Measurements from ENCODE around the gene HOXD4.

HOXD4 gene

DNA sequence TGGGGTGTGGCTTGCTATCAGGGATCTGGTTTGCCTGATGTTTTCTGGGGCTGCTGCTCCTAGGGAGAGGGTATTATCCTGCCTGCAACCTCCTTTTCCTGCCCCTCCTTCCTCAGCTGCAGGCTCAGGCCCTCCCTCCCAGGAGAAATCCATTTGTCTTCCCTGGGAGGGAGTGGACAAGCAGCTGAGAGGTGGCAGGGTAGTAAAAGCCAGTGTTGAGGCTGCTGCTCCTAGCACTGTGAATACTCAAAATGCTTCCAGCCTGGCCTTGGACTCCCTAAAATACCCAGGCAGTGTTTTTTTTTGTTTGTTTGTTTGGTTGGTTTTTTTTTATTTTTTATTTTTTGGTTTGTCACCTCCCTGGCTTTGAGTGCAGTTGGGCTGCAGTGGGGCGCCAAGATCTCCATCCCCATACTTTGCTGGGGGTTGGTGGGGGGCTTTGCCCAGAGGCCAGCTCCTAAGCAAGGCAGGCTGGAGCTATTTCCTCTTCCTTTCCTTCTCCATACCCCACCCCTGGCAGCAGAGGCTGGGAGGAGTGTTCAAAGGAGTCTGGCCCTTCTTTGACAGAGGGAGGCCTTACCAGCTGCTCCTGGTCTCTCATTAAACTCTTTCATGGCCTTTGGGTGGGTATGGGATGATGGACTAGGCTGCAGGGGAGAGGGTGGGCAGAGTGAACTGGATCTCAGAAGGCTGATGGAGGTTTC, 19.4 kb downstream of the HOXD4 start:
- TF ChIP-seq, protein P1, sequence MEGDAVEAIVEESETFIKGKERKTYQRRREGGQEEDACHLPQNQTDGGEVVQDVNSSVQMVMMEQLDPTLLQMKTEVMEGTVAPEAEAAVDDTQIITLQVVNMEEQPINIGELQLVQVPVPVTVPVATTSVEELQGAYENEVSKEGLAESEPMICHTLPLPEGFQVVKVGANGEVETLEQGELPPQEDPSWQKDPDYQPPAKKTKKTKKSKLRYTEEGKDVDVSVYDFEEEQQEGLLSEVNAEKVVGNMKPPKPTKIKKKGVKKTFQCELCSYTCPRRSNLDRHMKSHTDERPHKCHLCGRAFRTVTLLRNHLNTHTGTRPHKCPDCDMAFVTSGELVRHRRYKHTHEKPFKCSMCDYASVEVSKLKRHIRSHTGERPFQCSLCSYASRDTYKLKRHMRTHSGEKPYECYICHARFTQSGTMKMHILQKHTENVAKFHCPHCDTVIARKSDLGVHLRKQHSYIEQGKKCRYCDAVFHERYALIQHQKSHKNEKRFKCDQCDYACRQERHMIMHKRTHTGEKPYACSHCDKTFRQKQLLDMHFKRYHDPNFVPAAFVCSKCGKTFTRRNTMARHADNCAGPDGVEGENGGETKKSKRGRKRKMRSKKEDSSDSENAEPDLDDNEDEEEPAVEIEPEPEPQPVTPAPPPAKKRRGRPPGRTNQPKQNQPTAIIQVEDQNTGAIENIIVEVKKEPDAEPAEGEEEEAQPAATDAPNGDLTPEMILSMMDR (IDR thresholded peaks at IDR 0.05), result no peak
- Mint-ChIP-seq H3K27me3 (ENCODE audit: low read depth, poor library complexity) (peaks cover 7% of the 10 kb centered on the region), H3K4me1 (peaks cover 95% of the 10 kb centered on the region), H3K36me3 (ENCODE audit: low read depth) (peaks cover 35% of the 10 kb centered on the region), H3K9me3 (no peaks in the 10 kb centered on the region), H3K4me3 (peak overlapping the region; percentile 92), H3K27ac (peak overlapping the region; percentile 97)
- no peak for DNase-seq

DNA sequence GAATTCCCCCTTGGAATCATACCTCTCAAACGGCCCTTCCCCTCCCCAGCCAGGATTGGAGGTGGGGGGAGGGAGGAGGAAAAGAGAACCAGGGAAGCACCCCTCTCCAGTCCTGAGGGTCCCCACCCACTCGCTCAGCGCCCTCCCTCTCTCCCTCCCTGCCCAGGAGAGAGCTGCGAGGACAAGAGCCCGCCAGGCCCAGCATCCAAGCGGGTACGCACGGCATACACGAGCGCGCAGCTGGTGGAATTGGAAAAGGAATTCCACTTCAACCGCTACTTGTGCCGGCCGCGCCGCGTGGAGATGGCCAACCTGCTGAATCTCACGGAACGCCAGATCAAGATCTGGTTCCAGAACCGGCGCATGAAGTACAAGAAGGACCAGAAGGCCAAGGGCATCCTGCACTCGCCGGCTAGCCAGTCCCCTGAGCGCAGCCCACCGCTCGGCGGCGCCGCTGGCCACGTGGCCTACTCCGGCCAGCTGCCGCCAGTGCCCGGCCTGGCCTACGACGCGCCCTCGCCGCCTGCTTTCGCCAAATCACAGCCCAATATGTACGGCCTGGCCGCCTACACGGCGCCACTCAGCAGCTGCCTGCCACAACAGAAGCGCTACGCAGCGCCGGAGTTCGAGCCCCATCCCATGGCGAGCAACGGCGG, 20.1 kb downstream of the HOXD4 start:
- Mint-ChIP-seq H3K4me1 (peaks cover 95% of the 10 kb centered on the region), H3K27me3 (ENCODE audit: low read depth, poor library complexity) (peaks cover 7% of the 10 kb centered on the region), H3K36me3 (ENCODE audit: low read depth) (peaks cover 29% of the 10 kb centered on the region), H3K27ac (peak overlapping the region; percentile 99), H3K9me3 (no peaks in the 10 kb centered on the region), H3K4me3 (peak overlapping the region; percentile 92)
- TF ChIP-seq, protein P1 (IDR thresholded peaks at IDR 0.05), result no peak
- DNase-seq, result no peak

DNA sequence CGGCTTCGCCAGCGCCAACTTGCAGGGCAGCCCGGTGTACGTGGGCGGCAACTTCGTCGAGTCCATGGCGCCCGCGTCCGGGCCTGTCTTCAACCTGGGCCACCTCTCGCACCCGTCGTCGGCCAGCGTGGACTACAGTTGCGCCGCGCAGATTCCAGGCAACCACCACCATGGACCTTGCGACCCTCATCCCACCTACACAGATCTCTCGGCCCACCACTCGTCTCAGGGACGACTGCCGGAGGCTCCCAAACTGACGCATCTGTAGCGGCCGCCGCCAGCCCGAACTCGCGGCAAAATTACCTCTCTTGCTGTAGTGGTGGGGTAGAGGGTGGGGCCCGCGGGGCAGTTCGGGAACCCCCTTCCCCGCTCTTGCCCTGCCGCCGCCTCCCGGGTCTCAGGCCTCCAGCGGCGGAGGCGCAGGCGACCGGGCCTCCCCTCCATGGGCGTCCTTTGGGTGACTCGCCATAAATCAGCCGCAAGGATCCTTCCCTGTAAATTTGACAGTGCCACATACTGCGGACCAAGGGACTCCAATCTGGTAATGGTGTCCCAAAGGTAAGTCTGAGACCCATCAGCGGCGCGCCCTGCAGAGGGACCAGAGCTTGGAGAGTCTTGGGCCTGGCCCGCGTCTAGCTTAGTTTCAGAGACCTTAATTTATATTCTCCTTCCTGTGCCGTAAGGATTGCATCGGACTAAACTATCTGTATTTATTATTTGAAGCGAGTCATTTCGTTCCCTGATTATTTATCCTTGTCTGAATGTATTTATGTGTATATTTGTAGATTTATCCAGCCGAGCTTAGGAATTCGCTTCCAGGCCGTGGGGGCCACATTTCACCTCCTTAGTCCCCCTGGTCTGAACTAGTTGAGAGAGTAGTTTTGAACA, 20.9 kb downstream of the HOXD4 start:
- Mint-ChIP-seq H3K27me3 (ENCODE audit: low read depth, poor library complexity) (peaks cover 6% of the 10 kb centered on the region), H3K4me3 (peak overlapping the region; percentile 92), H3K36me3 (ENCODE audit: low read depth) (peaks cover 26% of the 10 kb centered on the region), H3K9me3 (no peaks in the 10 kb centered on the region), H3K27ac (peak overlapping the region; percentile 99), H3K4me1 (peaks cover 95% of the 10 kb centered on the region)
- peak; percentile 43 for DNase-seq
- TF ChIP-seq, protein P1 (IDR thresholded peaks at IDR 0.05), result no peak

DNA sequence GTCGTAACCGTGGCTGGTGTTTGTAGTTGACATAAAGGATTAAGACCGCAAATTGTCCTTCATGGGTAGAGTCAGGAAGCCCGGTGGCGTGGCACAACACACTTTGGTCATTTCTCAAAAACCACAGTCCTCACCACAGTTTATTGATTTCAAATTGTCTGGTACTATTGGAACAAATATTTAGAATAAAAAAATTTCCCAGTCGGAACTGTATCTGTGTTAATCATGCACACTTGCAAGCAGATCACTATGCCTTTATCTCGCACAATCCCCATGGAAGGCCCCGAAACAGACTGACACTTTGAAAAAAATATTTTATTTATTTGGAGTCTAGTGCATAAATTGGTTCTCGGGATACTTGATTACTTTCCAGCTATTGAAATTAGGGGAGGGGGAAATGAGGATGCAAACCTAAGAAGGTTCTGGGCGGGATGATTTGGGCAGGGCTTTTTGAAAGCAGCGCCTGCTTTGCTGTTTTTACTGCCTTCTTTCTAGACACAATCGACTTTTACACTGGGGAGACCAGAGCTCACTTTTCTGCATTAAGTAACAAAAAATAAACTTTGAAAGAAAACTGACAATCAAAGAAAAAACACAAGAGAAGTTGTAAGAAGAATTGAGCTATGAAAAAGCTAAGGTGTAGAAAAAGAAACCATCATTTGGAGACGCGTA, 21.7 kb downstream of the HOXD4 start:
- no peak for DNase-seq
- peaks cover 10% of the 10 kb centered on the region for H3K27me3 Mint-ChIP-seq (ENCODE audit: low read depth, poor library complexity)
- H3K36me3 Mint-ChIP-seq (ENCODE audit: low read depth), result peaks cover 18% of the 10 kb centered on the region
- peak overlapping the region; percentile 97 for H3K27ac Mint-ChIP-seq
- H3K9me3 Mint-ChIP-seq, result no peaks in the 10 kb centered on the region
- peak overlapping the region; percentile 92 for H3K4me3 Mint-ChIP-seq
- peaks cover 95% of the 10 kb centered on the region for H3K4me1 Mint-ChIP-seq
- TF ChIP-seq, protein P1 (IDR thresholded peaks at IDR 0.05), result no peak

- H3K27ac Mint-ChIP-seq, result peak overlapping the region; percentile 99
- TF ChIP-seq, protein P1 (IDR thresholded peaks at IDR 0.05), result no peak
- peak overlapping the region; percentile 92 for H3K4me3 Mint-ChIP-seq
- H3K9me3 Mint-ChIP-seq, result no peaks in the 10 kb centered on the region
- peaks cover 18% of the 10 kb centered on the region for H3K36me3 Mint-ChIP-seq (ENCODE audit: low read depth)
- DNase-seq, result no peak
- H3K4me1 Mint-ChIP-seq, result peaks cover 97% of the 10 kb centered on the region
- H3K27me3 Mint-ChIP-seq (ENCODE audit: low read depth, poor library complexity), result peaks cover 10% of the 10 kb centered on the region
Measured at GRCh38 chr2:176173567-176174381, 22.4 kb downstream of the HOXD4 start.
